SK-N-SH treated with all-trans-retinoic acid at 6 μM for 48 hours (cell line): ENCODE data around the gene SMIM13.

ENCODE experiments used
- CSRNP3 ChIP-seq: fragments of 250-450 bp; sonication (Bioruptor Pico); IDR thresholded peaks from 2 replicates; pipeline ENCODE4 v1.5.1; 2021; ENCODE audit warnings: mild to moderate bottlenecking, moderate library complexity
- GLIS3 ChIP-seq: fragments of 250-450 bp; sonication (Bioruptor Pico); IDR thresholded peaks from 2 replicates; pipeline ENCODE4 v1.5.0; 2020; ENCODE audit warnings: mild to moderate bottlenecking, moderate library complexity
- ISL1 ChIP-seq: fragments of 250-450 bp; sonication (Bioruptor Pico); IDR thresholded peaks from 2 replicates; pipeline ENCODE4 v2.1.2; 2022; ENCODE audit warnings: mild to moderate bottlenecking, moderate library complexity
- OSR1 ChIP-seq: fragments of 250-450 bp; sonication (Bioruptor Pico); IDR thresholded peaks from 2 replicates; pipeline ENCODE4 v1.8.0; 2022; ENCODE audit warnings: moderate library complexity, mild to moderate bottlenecking, inconsistent platforms
- PATZ1 ChIP-seq: fragments of 250-450 bp; sonication (Bioruptor Pico); IDR thresholded peaks from 2 replicates; pipeline ENCODE4 v1.8.0; 2020; ENCODE audit warnings: mild to moderate bottlenecking, moderate library complexity, borderline replicate concordance
- TSHZ2 ChIP-seq: fragments of 250-450 bp; sonication (Bioruptor Pico); IDR thresholded peaks from 2 replicates; pipeline ENCODE4 v1.5.0; 2020; ENCODE audit warnings: mild to moderate bottlenecking, moderate library complexity

GRCh38 chr6:11089695-11090094 lies 3.9 kb upstream of the SMIM13 start:
- TF ChIP-seq GLIS3 (CRISPR knock-in tag) (no peak), TSHZ2 (CRISPR knock-in tag) (no peak), OSR1 (CRISPR knock-in tag) (no peak), ISL1 (no peak), PATZ1 (no peak), CSRNP3 (CRISPR knock-in tag) (no peak)
